Keratinocyte (primary cell): ENCODE data around the gene CDK14. TPM values are rescaled to one million over a fixed set of nuclear protein-coding genes. Genes with fewer than 3 reads are reported as not detected.
A peak's percentile ranks its signal among the peaks of the same experiment; 100 is the strongest.

Experiments
- DNase-seq: peaks from one replicate; pipeline ENCODE4 v3.0.0-alpha.2; 2011; ENCODE audit warnings: low read depth, missing footprints, low spot score
- FAIRE-seq: peaks from 2 replicates; lab custom pipeline; 2011; peaks lifted over from hg19 to GRCh38; lab: Jason Lieb, UNC
- H2AFZ ChIP-seq: 2 replicates; pipeline ENCODE4 v1.6.0; 2012; ENCODE audit warnings: low read length, control low read depth, inconsistent platforms; ENCODE audit not compliant: control insufficient read depth
- H3K27ac ChIP-seq: 2 replicates; pipeline ENCODE4 v1.5.1; 2011; ENCODE audit warnings: low read length; ENCODE audit not compliant: control insufficient read depth, insufficient read depth
- H3K27me3 ChIP-seq: 3 replicates; pipeline ENCODE4 v1.6.0; 2011; ENCODE audit warnings: low read length; ENCODE audit not compliant: control insufficient read depth, insufficient read depth; ENCODE audit errors: extremely low read depth
- H3K36me3 ChIP-seq, 2 experiments: 2 replicates in 1 of 2; 3 replicates in 1 of 2; pipeline ENCODE4 v1.5.1; 2011; ENCODE audit warnings: low read length in 2 of 2, mild to moderate bottlenecking in 1 of 2; ENCODE audit not compliant: control insufficient read depth in 2 of 2, insufficient read depth in 2 of 2; ENCODE audit errors: extremely low read depth in 1 of 2
- H3K4me1 ChIP-seq: 3 replicates; pipeline ENCODE4 v1.5.1; 2011; ENCODE audit warnings: low read length; ENCODE audit not compliant: control insufficient read depth, insufficient read depth; ENCODE audit errors: extremely low read depth
- H3K4me2 ChIP-seq: 3 replicates; pipeline ENCODE4 v1.6.0; 2011; ENCODE audit warnings: low read depth, low read length; ENCODE audit not compliant: control insufficient read depth, insufficient read depth; ENCODE audit errors: extremely low read depth
- H3K4me3 ChIP-seq, 3 experiments: fragments of 200-600 bp in 1 of 3; sonication (generic) in 1 of 3; 2 replicates in 2 of 3; 3 replicates in 1 of 3; pipeline ENCODE4 v1.5.1; 2011 to 2016; ENCODE audit warnings: low read length in 3 of 3, mild to moderate bottlenecking in 3 of 3, control low read depth in 2 of 3, inconsistent platforms in 1 of 3, low read depth in 1 of 3, mixed read lengths in 1 of 3, mixed run types in 1 of 3, moderate library complexity in 1 of 3; ENCODE audit not compliant: control insufficient read depth in 2 of 3, insufficient read depth in 2 of 3; ENCODE audit errors: extremely low read depth in 1 of 3
- H3K79me2 ChIP-seq: 2 replicates; pipeline ENCODE4 v1.6.0; 2012; ENCODE audit warnings: low read length; ENCODE audit not compliant: control insufficient read depth, insufficient read depth
- H3K9ac ChIP-seq: 3 replicates; pipeline ENCODE4 v1.6.0; 2011; ENCODE audit warnings: low read length; ENCODE audit not compliant: control insufficient read depth, insufficient read depth; ENCODE audit errors: extremely low read depth
- H3K9me1 ChIP-seq: 3 replicates; pipeline ENCODE4 v1.6.0; 2011; ENCODE audit warnings: low read length; ENCODE audit not compliant: control insufficient read depth, insufficient read depth; ENCODE audit errors: extremely low read depth
- H3K9me3 ChIP-seq: 2 replicates; pipeline ENCODE4 v1.5.1; 2012; ENCODE audit warnings: low read depth, low read length; ENCODE audit not compliant: control insufficient read depth
- H4K20me1 ChIP-seq: 3 replicates; pipeline ENCODE4 v1.6.0; 2011; ENCODE audit warnings: low read length; ENCODE audit not compliant: control insufficient read depth, insufficient read depth; ENCODE audit errors: extremely low read depth
- CTCF ChIP-seq, 3 experiments: IDR thresholded peaks in 1 of 3; conservative IDR thresholded peaks in 1 of 3; optimal IDR thresholded peaks in 1 of 3; 2 replicates in 2 of 3; 3 replicates in 1 of 3; pipeline versions ENCODE3 to v1.5.1; 2011; ENCODE audit warnings: low read length in 3 of 3, mild to moderate bottlenecking in 3 of 3, moderate library complexity in 2 of 3, control low read depth in 1 of 3, inconsistent platforms in 1 of 3; ENCODE audit not compliant: insufficient read depth in 2 of 3; ENCODE audit errors: extremely low read depth in 1 of 3
- EZH2 ChIP-seq: IDR thresholded peaks from one replicate; pipeline ENCODE4 v1.6.1; 2012; ENCODE audit warnings: inconsistent platforms, mild to moderate bottlenecking, low read length, moderate library complexity
- dilution Hi-C: fragments of 300-500 bp; cut with MboI; formaldehyde crosslinking; loops from one replicate; pipeline ENCODE4 v1.7.0; 2020; ENCODE audit warnings: low sequenced_read_pairs; ENCODE audit not compliant: extremely low pct_ligation_motif_present
- polyA plus RNA-seq, 5 experiments: library from polyadenylated mRNA; depleted of rRNA in 3 of 5; stranded (reverse) in 3 of 5; stranded (forward) in 1 of 5; unstranded in 1 of 5; fragments of >200 nt; gene quantifications; 1 replicate in 1 of 5; 2 replicates in 3 of 5; 3 replicates in 1 of 5; pipeline versions ENCODE4 v1.2.1 to v1.2.3, GENCODE V29; 2011 to 2012; ENCODE audit warnings: missing spikeins in 2 of 5, low read depth in 1 of 5, low replicate concordance in 1 of 5

The CDK14 gene
- polyA plus RNA-seq, 1 donor (not counting 4 experiments of a cell fraction or from before 2014, with no cell fraction given) = 4.0 TPM

GRCh38 chr7:91240376-91240941 lies 644.3 kb downstream of the CDK14 start:
- dilution Hi-C loops = no loop called here
- Histone ChIP-seq H3K9ac (no peak overlapping the region), H3K27ac (no peak overlapping the region), H3K27me3 (no peaks in the 10 kb centered on the region), H3K79me2 (no peaks in the 10 kb centered on the region), H3K4me3 (no peak overlapping the region), H3K4me1 (peaks cover 4% of the 10 kb centered on the region), H3K36me3 (no peaks in the 10 kb centered on the region), H4K20me1 (no peaks in the 10 kb centered on the region), H3K9me3 (no peaks in the 10 kb centered on the region), H3K4me2 (no peak overlapping the region), H2AFZ (no peak overlapping the region), H3K9me1 (no peaks in the 10 kb centered on the region)
- no peak for TF ChIP-seq EZH2
- no peak for TF ChIP-seq CTCF (optimal IDR thresholded peaks at IDR 0.05 in 1 of 3, IDR thresholded peaks at IDR 0.05 in 1 of 3, conservative IDR thresholded peaks at IDR 0.05 in 1 of 3; ENCODE audit: extremely low read depth in 1 of 3, insufficient read depth in 2 of 3, low read length in 3 of 3)
- FAIRE-seq (no peak), DNase-seq (no peak)

- Histone ChIP-seq H3K4me2 (no peak overlapping the region), H3K27me3 (no peaks in the 10 kb centered on the region), H3K79me2 (no peaks in the 10 kb centered on the region), H3K27ac (no peak overlapping the region), H3K9ac (no peak overlapping the region), H3K4me3 (no peak overlapping the region), H2AFZ (no peak overlapping the region), H3K4me1 (peaks cover 4% of the 10 kb centered on the region), H4K20me1 (no peaks in the 10 kb centered on the region), H3K9me3 (no peaks in the 10 kb centered on the region), H3K9me1 (no peaks in the 10 kb centered on the region), H3K36me3 (no peaks in the 10 kb centered on the region)
- dilution Hi-C loops = no loop called here
- no peak for TF ChIP-seq EZH2
- TF ChIP-seq CTCF (optimal IDR thresholded peaks at IDR 0.05 in 1 of 3, IDR thresholded peaks at IDR 0.05 in 1 of 3, conservative IDR thresholded peaks at IDR 0.05 in 1 of 3; ENCODE audit: extremely low read depth in 1 of 3, insufficient read depth in 2 of 3, low read length in 3 of 3) = no peak
- FAIRE-seq = peak; percentile 13
- DNase-seq = no peak
These were observed 646.1 kb downstream of the CDK14 start for GRCh38 chr7:91242097-91242844.
